ENCODE results near the gene ZAP70.
A peak's percentile ranks its signal among the peaks of the same experiment; 100 is the strongest.

Gene ZAP70

DNA sequence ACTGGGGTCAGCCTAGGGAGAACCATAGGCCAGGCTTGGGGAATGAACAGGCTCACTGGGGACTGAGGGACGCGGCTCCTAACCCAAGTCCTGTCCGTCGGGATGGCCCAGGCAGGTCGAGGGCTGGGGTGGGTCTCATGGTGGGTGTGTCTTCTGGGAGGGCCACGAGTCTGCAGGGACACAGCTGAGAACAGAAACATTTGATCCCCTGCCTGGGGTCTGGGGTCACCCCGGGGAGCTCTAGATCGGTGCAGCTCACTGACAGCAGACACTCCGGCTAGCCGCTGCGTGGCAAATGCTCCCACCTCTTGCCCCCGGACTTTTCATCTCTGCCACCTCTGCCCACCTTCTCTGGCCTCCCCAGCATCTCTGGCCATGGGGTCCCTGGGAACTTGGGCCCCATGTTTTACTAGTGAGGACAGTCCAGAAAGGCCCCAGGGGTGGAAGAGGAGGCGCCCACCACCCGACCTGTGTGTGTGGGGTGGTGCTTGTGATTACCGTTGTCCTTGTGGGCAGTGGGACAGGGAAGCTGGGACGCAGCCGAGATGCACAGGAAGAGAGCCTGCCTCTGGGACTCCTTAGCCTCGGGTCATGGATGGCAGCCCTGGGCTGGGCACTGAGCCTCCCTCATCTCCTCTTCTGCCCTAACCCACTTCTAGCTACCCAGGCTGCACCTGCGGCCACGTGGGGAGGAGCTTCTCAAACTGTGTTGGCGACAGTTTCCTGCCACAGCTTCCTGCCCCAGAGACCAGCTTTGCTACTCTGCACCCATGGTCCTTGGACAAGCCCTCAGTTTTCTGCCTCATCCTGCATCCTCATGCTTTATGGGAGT lies 4.9 kb downstream of the ZAP70 start:
- DNase-seq, result peak; percentile 59 to 79

DNA sequence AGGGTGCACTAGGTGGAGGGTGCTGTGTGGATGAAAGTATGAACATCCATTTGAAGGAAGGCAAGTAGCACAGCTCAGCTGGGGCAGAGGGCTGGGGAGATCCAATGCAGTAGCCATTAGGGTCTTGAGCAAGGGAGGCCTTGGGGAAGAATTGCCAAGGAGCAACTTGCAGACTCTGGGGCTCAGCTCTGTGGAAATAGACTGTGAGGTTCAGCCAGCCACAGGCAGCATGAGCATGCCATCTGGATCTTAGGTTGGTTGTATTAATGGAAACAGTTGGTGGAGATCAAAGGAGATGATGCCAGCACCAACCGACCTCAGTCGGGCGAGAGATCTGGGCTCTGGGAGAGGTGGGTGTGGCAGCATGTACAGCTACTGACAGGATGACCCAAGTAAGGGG lies 5.6 kb downstream of the ZAP70 start:
- DNase-seq, result no peak

DNA sequence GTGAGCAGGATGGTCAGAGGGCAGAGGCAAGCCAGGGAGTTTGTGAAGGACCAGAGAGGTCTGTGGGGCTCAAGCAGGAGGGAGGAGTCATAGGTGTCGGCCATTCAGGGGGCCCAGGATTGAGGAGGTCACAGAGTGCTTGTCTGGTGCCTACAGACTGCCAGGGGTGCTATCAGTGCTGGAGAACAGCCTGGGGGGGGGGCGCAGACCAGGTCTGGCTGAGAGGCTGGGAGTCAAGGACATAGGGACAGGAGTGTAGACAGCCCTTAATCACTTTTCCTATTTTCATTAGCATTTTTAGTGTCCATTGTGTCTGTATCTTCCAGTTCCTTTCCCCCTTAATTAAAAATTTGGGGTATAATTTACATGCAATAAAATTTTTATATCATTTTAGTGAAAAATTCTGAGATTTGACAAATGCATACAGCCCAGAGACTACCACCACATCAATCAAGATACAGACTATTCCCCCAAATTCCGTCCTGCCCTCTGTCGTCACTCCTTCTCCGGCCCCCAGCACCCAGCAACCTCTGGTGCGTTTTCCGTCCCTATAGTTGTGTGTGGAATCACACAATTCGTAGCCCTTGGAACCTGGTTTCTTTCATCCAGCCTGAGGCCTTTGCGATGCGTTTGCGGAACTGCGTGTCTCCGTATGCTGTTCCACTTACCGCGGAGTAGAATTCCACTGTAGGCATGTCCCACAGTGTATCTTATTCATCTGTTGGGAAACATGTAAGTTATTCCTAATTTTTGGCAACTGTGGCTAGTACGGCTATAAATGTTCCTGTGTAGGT lies 6.2 kb downstream of the ZAP70 start:
- DNase-seq, result no peak

DNA sequence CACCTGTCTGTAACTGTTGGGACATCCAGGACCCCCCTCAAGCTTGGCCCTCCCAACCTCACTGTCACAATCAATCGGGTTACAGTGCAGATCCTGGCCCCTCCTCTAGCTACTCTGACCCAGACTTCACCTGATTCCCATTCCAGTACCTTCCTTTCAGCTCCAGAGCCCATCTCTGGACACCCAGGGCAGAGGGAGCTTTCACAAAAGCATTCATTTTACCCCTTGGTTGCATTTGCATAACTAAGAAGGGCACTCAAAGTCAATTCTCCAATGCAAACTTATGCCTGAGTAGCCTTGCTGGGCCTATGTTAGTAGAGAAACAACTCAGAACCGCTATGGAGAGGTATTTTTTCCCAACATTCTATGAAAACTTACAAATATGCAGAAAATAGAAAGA lies 7.4 kb downstream of the ZAP70 start:
- no peak for DNase-seq

DNA sequence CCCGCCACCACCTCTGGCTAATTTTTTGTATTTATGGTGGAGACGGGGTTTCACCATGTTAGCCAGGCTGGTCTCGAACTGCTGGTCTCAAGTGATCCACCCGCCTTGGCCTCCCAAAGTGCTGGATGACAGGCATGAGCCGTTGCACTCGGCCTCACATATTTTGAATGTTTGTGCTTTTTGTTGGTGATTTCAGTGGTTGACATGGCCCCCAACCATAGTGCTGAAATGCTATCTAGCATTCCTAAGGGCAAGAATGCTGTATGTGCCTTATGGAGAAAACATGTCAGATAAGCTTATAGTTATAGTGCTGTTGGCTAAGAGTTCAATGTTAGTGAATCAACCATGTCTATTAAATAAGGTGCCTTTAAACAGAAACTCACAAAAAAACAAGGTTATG lies 8.9 kb downstream of the ZAP70 start:
- DNase-seq, result no peak

DNA sequence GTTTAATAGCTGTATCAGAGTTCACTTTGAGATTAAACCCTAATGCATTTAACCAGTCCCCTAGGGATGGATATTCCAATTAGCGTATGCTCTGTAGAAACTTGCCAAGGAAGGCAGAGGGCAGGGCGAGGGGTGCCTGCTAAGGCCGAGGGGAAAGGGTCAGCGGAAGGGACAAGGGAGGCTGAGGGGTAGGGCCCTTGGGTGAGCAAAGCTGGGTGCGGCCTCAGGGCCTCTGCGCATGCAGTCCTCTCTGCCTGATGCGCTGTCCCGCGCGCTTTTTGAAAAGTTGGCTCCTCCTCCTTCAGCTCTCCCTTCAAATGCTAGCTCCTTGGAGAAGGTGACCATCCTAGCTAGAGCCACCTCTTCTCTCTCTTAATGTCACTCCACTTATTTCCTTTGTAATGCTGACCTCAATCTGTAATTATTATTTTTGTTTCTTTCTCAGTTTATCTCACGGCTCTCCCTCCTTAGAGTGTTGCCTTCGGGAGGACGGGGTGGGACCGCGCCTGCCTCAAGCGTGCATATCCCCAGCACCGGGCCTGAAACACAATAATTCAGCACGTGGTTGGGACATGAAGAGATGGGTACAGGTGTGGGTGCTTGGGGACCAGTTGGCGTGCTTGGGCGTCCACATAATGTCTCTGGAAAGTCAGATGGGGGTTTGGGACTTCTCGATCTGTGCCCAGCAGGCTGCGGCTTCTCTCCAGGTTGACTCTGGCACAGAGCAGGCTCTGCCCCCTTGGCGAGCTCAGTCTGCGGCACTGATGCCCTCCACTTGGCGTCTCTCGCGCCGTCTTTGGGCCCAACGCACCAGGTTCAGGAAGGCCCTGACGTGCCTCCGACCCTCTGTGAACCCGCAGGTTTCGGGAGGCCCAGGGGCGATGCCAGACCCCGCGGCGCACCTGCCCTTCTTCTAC lies 10.0 kb downstream of the ZAP70 start:
- no peak for DNase-seq

DNA sequence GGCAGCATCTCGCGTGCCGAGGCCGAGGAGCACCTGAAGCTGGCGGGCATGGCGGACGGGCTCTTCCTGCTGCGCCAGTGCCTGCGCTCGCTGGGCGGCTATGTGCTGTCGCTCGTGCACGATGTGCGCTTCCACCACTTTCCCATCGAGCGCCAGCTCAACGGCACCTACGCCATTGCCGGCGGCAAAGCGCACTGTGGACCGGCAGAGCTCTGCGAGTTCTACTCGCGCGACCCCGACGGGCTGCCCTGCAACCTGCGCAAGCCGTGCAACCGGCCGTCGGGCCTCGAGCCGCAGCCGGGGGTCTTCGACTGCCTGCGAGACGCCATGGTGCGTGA lies 10.7 kb downstream of the ZAP70 start:
- DNase-seq, result no peak

DNA sequence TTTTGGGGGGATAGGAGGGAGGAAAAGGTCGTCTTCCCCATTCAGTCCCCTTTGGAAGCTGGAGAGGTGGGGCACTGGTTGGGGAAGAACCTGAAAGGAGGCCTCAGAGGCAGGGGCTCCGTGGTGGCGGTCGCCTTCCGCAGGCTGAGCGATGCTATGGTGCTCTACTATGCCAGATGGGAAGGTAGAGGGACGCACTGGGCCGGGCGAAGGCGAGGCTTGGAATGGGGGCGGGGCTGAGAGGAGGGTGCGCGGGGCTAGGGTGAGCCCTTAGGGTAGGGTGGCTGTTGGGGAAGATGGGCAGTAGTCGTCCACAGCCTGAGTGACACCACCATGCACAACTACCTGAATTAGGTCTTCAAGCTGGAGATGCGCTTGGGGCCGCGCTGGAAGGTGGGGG lies 11.1 kb downstream of the ZAP70 start:
- no peak for DNase-seq

DNA sequence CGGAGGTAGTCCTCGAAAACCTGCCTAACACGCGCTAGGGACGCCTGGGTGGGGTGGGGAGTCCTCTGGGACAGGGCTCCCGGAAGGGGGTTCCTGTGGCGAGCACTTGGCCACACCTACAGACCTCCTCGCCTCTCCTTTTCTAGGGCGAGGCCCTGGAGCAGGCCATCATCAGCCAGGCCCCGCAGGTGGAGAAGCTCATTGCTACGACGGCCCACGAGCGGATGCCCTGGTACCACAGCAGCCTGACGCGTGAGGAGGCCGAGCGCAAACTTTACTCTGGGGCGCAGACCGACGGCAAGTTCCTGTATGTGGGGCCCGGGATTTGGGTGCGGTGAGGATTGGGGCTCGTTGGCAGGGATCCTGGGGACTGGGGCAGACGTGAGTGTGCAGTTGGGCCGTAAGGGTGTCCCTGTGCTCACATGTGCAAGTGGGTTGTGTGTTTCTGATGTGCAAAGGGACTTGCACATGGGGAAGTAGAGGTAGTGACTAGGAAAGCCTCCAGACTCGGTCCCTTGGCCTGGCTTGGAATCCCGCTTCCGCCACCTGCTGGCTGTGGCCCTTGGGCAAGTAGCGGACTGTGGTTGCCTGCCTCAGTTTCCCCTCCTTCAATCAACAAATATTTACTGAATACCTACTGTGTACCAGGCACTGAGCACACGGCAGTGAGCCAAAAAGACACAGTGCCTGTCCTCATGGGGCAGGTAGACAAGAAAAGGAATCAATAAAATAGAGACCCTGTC lies 11.7 kb downstream of the ZAP70 start:
- no peak for DNase-seq

DNA sequence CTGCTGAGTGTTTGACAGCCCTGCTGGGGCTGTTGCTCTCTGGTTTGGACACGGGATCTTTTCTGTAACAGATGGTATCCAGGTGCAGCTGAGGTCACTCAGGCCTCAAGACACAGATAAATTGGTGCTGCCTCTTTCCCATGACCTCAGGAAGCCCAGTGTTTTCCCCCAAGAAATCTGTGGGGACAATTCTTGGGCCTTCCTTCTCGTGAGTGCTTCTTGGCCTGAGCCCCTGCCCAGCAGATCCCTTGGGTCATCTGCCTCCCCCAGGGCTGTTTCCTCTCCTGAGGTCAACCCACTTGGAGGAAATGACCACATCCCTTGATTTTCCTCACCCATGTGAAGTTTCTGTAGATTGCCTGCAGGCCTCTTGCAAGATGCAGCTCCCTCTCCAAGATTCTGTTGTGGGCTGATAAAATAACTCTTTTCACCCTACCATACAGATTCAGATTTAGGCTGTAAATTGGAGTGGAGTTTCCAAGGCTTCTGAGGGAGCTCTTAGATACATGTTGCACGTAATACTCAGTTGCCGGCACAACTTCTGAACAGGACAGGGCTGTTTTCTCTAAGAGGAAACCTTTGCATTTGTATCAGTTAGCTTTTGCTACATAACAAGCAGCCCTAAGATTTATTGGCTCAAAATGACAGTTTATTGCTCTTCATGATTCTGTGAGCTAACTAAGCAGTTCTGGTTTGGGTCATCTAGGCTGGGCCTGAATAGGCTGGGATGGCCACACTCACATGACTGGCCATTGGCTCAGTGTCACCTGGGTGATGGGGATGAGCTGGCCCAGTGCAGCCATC lies 13.1 kb downstream of the ZAP70 start:
- DNase-seq, result no peak

DNA sequence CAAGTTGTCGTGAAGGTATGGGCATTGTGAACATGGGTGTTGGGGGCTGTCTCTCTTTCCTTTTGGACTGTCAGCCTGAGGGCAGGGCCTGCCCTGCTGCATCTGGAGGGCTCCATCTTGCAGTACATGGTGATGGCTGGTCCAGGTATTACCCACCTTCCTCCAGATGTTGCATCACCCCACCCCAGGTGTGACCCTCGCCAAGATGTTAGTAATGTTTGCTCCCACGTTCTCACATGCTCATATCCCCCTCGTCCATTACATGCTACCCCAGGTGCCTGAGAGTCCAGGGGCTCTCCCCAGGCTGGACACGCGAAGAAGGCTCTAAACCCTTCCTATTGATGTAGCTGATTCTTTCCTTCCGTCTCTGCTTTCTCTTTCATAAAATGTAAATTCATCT lies 13.9 kb downstream of the ZAP70 start:
- DNase-seq, result no peak

DNA sequence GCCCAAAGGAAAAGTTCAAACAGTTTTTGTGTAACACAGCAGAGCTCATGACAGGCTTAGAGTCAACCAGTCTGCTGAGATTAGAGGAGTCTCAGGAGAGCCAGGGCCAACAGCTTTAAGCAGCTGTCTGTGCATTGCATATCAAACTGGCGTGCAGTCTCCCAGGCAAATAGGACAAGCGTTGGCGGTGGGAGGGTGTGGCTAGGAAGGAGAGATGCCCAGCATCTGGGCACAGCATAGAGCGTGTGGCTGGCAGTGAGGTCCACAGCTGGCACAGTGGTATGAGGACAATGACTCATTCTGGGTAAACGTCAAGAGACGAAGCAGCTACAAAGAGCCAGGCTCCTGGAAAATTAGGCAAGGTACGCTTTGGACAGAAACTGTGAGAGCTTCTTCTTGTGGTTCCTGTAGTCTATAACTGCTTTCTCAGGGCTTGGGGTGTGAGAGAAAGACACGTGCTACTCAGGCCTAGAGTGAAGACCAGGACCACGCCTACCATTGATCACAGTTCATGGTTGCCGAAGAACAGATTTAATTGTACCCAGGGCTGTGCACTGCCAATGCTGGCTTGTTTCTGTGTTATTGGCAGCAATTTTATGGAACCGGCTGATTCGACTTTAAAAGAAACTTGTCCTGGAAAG lies 14.8 kb downstream of the ZAP70 start:
- DNase-seq, result no peak

DNA sequence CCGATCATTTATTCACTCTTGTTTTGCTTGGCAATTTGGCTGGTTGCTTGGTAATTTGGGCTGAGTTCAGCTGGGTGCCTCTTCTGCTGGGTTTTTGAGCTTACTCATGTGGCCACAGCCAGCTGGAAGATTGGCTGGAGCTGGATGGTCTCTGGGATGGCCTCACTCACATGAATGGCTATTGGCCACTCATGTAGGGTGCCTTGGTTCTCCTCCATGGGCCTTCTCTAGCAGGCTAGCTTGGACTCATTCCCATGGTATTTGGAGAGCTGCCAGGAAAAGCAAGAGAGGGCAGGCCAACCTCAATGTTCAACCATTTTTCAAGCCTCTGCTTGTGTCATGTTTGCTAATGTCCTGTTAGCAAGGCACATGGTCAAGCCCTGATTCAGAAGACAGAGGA lies 16.9 kb downstream of the ZAP70 start:
- no peak for DNase-seq

DNA sequence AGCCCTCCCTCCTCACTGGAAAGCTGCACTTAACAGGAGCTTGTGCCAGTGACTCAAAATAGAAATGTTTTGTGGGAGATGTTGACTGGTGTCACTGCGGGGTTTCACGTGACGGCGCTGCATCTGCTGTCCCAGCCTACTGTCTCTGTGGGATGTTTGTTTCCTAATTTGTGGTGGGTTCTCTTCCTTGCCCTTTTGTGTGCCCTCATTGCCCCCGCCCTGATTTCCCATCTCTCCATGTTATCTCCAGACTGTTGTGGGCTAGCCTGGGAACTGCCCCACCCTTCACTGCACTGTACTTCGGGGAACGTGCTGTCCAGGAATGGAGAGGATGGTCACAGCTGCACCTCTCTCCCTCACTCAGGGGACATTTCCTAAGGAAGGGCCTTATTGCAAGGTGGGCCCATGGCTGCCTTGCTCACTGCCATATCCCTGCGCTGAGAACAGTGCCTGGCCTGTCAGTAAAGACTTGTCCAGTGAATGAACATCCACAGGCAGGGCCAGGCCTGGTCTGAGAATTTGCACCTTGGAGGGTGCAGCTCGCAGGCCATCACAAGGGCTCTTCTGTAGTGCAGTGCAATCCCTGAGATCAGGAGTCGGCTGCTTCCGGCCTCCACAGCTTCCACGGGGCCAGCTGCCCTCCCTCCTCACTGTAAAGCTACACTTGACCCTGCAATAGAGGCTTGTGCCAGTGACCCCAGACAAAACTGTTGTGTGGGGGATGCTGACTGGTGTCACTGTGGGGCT lies 18.1 kb downstream of the ZAP70 start:
- DNase-seq, result no peak

DNA sequence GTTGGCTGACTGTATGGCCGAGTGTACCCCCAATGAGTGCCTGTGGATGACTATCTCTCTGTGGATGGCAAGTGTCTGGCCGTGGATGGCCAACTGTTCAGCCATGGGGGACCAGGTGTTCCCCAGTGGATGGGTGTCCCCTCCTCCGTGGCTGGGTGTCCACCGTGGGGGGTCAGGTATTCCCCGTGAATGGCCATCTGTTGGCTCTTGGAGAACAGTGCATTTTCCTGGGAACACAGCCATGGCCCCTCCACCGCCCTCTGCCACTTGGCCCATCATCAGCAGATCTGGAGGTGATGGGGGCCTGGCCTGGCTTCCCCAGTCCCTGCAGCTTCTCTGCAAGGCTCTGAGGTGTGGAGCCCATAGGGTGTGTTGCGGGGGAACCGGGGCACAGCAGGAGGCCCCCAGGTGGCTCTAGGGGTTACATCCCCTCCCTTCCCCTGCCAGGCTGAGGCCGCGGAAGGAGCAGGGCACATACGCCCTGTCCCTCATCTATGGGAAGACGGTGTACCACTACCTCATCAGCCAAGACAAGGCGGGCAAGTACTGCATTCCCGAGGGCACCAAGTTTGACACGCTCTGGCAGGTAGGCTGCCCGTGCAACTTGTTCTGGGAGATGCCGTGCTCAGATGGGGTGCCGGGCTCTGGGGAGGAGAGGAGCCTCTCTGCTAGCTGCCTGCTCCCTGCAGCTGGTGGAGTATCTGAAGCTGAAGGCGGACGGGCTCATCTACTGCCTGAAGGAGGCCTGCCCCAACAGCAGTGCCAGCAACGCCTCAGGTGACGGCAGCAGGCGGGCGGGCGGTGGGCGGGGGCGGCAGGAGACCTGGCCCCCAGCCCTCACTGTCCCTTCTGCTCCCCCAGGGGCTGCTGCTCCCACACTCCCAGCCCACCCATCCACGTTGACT lies 19.3 kb downstream of the ZAP70 start:
- DNase-seq, result no peak

DNA sequence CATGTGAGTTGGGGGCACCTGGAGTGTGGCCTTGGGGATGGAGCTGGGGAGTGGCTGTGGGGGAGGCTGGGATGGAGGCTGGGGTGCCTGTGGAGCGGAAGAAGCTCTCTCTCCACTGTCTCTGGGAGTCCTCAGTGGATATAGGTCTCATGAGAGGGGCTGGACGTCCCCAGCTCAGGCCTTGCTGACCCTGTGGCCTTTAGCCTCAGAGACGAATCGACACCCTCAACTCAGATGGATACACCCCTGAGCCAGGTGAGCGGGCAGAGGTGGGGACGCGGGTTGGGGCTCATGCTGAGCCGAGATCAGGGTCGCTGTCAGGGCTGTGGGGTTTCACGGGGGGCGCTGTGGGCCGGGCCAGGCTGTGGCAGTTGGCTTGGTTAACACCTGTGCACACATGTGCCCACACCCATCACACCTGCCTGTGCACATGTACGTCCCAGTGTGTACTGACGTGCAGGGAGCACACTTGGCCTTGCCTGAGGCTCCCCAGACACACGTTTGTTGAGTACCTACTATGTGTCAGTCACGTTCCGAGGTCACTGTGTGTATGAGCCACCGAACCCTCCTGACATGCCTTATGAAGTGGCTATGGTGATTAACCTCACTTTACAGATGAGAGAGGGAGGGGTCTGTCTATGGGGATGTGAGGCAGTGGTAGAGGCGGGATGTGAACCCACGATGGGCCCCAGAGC lies 20.1 kb downstream of the ZAP70 start:
- no peak for DNase-seq

DNA sequence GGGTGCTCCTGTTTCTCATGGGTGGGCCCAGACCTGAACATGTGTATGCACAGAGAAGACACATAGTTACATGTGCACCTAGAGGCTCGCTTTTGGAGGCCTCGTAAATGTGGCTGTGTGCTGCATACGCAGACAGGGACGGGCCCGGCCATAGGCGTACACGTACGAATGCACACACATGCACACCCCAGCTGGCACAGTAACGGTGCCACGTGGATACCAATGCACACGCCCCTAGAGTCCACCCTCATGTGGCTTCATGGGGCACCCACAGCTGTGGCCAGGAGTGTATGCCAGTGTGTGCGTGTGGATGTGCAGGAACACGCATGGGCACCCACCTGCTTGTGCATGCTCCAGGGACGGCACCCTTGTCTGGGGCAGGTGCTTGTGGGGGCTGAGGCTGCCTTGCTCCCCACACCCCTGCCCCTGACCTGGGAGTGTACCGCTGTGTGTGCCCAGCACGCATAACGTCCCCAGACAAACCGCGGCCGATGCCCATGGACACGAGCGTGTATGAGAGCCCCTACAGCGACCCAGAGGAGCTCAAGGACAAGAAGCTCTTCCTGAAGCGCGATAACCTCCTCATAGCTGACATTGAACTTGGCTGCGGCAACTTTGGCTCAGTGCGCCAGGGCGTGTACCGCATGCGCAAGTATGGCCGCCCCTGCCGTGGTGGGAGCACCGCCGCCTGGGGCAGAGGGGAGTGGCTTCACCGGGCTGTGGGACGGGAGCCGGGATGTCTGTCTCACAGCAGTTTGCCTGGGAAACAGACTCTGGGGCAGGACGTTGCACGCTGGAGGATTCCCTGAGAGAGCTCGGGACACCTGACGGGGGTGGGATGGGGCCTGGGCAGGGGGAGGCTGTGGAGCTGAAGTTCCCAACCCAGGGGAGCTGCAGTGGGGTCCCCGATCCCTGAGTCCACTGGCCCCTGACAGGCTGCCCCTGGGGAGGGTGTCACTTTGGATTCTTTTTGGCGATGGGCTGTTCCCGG lies 21.0 kb downstream of the ZAP70 start:
- DNase-seq, result no peak

Data from CD4-positive, alpha-beta T cell treated with Interferon alpha-2 for 1 hour (primary cell).